ENCODE data around the gene SEPTIN5.

SEPTIN5 gene

DNA sequence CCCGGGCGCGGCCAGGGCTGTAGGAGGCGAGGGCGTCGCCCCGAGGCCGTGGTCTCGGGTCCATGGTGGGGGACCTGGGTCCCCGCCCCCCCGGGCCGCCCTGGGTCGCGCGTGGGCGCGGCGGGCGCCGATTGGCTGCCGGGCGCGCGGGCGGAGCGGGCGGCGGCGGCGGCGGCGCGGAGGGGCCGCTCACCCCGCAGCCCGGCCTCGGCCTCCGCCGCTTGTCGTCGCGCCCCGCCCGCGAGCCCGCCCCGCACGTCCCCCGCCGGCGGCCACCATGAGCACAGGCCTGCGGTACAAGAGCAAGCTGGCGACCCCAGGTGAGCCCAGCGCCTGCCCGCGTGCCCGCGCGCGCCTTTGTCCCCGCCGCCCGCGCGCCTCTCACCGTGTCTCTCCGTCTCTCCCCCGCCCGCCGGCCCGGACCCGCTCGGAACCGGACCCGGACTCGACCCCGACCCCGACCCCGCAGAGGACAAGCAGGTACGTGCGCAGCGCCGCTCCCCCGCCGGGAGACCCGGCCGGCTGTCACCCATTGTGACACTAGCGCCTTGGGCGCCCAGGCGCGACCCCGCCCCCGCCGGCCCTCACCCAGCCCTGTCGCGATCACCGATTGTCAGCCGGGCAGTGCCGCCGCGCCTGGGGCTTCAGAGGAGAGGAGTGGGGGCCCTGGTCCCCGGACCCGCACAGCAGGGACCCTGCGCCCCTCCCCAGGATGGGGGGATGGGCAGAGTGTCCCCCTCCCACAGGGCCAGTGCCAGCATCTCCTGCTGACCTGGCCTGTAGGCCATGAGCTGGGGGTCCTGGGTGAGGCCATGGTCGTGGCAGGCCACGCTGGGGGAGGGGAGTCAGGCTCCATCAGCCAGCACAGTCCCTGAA is at the start of gene SEPTIN5:
Gene SEPTIN5, plus strand, starts transcription at position 192 of the 876 bp plus-strand sequence. Its CDS starts 86 bp downstream, at position 278.
- Histone ChIP-seq H3K4me2 (ENCODE audit: low read length) (peak within 1 kb of the TSS; percentile 75), H3K27ac (ENCODE audit: low read length) (no peak within 1 kb of the TSS), H3K9ac (ENCODE audit: low read length) (peak within 1 kb of the TSS; percentile 19; the same call in 1 of the 2 replicates), H4K20me1 (ENCODE audit: insufficient read depth, low read length) (no peaks in the 10 kb centered on the region), H3K9me3 (ENCODE audit: insufficient read depth, low read length) (no peaks in the 10 kb centered on the region), H3K4me3 (ENCODE audit: low read length) (peak within 1 kb of the TSS; percentile 76), H3K36me3 (replicated peaks; ENCODE audit: low read depth, low read length) (no peaks in the 10 kb centered on the region), H2AFZ (ENCODE audit: low read depth, low read length) (no peak within 1 kb of the TSS), H3K27me3 (ENCODE audit: low read depth, low read length) (no peaks in the 10 kb centered on the region), H3K79me2 (ENCODE audit: low read length) (no peaks in the 10 kb centered on the region), H3K4me1 (ENCODE audit: low read length) (peaks cover 17% of the 10 kb centered on the region)
- TF ChIP-seq, protein P1, sequence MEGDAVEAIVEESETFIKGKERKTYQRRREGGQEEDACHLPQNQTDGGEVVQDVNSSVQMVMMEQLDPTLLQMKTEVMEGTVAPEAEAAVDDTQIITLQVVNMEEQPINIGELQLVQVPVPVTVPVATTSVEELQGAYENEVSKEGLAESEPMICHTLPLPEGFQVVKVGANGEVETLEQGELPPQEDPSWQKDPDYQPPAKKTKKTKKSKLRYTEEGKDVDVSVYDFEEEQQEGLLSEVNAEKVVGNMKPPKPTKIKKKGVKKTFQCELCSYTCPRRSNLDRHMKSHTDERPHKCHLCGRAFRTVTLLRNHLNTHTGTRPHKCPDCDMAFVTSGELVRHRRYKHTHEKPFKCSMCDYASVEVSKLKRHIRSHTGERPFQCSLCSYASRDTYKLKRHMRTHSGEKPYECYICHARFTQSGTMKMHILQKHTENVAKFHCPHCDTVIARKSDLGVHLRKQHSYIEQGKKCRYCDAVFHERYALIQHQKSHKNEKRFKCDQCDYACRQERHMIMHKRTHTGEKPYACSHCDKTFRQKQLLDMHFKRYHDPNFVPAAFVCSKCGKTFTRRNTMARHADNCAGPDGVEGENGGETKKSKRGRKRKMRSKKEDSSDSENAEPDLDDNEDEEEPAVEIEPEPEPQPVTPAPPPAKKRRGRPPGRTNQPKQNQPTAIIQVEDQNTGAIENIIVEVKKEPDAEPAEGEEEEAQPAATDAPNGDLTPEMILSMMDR (IDR thresholded peaks at IDR 0.05; ENCODE audit: low read depth, low read length), result no peak
- TF ChIP-seq EZH2phosphoT487 (IDR thresholded peaks at IDR 0.05; ENCODE audit: low read depth), result no peak

DNA sequence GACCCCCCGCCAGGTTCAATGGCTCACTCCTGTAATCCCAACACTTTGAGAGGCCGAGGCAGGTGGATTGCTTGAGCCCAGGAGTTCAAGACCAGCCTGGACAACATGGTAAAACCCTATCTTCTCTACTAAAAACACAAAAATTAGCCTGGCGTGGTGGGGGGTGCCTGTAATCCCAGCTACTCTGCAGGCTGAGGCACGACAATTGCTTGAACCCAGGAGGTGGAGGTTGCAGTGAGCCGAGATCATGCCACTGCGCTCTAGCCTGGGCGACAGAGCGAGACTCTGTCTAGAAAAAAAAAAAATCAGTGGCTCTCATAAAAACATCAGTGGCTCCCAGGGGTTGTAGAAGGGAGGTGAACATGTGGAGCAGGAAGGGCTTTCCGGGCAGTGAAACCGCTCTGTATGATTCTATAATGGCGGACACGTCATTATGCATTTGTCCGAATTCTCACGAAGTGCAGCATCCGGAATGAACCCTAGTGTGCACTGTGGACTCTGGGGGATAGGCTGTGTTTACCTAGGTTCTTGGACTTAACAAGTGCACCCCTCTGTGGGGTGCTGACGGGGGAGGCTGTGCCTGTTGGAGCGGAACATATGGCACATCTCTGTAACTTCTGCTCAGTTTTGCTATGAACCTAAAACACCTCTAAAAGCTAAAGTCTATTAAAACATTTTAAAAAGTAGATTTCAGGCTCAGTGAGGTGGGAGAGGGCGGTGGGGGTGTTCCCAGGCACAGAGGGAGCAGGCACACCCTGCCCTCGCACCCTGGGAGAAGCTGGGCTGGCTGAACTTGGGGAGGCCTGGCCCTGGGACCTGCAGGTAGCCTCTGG is 49.1 kb upstream of the SEPTIN5 start:
- H3K9ac ChIP-seq (ENCODE audit: low read length), result no peak overlapping the region

DNA sequence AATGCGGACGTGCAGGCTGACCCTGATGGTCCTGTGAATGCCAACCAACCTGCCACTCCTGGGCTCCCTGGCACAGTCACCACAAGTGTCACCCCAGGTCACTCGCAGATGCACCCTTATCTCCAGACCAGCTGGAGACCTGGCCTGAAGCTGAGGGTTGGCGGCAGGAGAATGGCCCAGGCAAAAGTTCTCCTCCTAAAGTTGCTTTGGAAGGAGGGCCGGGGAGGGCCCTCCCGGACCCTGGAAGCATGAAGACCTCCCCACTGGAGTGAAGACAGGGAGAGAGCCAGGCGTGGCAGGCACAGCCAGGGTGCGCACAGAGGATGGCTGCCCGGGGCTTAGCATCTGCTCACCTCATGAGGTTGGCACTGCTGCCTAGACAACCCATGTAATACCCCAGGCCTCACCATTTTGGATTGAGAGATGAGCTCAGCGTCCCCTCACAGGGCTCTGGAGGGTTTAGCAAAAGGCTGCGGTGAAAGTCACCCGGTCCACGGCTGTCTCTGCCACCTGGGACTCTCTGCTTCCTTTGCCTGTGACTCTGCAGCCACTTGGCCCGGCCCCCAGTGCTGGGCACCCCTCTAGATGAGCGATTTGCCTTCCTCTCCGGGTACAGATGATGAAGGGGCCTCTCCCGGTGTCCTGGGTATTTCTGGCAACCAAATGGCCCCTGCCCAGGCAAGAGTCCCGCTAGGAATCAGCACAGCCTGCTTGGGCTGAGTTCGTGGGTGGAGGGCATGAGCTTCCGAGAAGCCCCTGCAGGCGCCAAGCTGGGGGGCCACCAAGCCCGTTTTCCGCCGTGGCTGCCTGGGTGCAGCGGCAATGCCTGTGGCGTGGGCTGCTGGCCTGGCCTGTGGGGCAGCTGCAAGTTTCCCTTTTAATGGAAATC is 48.3 kb upstream of the SEPTIN5 start:
- H3K9me3 ChIP-seq (ENCODE audit: insufficient read depth, low read length), result no peaks in the 10 kb centered on the region
- no peak overlapping the region for H3K9ac ChIP-seq (ENCODE audit: low read length)
- H3K36me3 ChIP-seq (replicated peaks; ENCODE audit: low read depth, low read length), result no peaks in the 10 kb centered on the region
- H2AFZ ChIP-seq (ENCODE audit: low read depth, low read length), result no peak overlapping the region
- H4K20me1 ChIP-seq (ENCODE audit: insufficient read depth, low read length), result no peaks in the 10 kb centered on the region
- H3K4me1 ChIP-seq (ENCODE audit: low read length), result no peaks in the 10 kb centered on the region
- TF ChIP-seq, protein P1 (IDR thresholded peaks at IDR 0.05; ENCODE audit: low read depth, low read length), result no peak
- TF ChIP-seq EZH2phosphoT487 (IDR thresholded peaks at IDR 0.05; ENCODE audit: low read depth), result no peak
- H3K79me2 ChIP-seq (ENCODE audit: low read length), result no peaks in the 10 kb centered on the region
- no peak overlapping the region for H3K27ac ChIP-seq (ENCODE audit: low read length)
- H3K27me3 ChIP-seq (ENCODE audit: low read depth, low read length), result 0 out of 2 replicates have a peak, but pooled peaks cover 7% of the 10 kb centered on the region
- no peak overlapping the region for H3K4me2 ChIP-seq (ENCODE audit: low read length)
- H3K4me3 ChIP-seq (ENCODE audit: low read length), result no peak overlapping the region

More for the DNA sequence above, 49.1 kb upstream of the SEPTIN5 start:
- Histone ChIP-seq H3K27ac (ENCODE audit: low read length) (no peak overlapping the region), H3K79me2 (ENCODE audit: low read length) (no peaks in the 10 kb centered on the region), H3K27me3 (ENCODE audit: low read depth, low read length) (0 out of 2 replicates have a peak, but pooled peaks cover 6% of the 10 kb centered on the region), H3K4me1 (ENCODE audit: low read length) (no peaks in the 10 kb centered on the region), H3K4me3 (ENCODE audit: low read length) (no peak overlapping the region), H3K36me3 (replicated peaks; ENCODE audit: low read depth, low read length) (no peaks in the 10 kb centered on the region), H3K4me2 (ENCODE audit: low read length) (no peak overlapping the region), H4K20me1 (ENCODE audit: insufficient read depth, low read length) (no peaks in the 10 kb centered on the region), H3K9me3 (ENCODE audit: insufficient read depth, low read length) (no peaks in the 10 kb centered on the region), H2AFZ (ENCODE audit: low read depth, low read length) (no peak overlapping the region)
- TF ChIP-seq, protein P1 (IDR thresholded peaks at IDR 0.05; ENCODE audit: low read depth, low read length), result no peak
- TF ChIP-seq EZH2phosphoT487 (IDR thresholded peaks at IDR 0.05; ENCODE audit: low read depth), result no peak
